Osteocyte (in vitro differentiated cells): ENCODE data around the gene MYEOV. TPM values are rescaled to one million over a fixed set of nuclear protein-coding genes. Genes with fewer than 3 reads are reported as not detected.

Source experiments
- DNase-seq: peaks from one replicate; pipeline ENCODE4 v3.0.0; 2021; ENCODE audit warnings: mixed read lengths; ENCODE audit not compliant: unreplicated experiment; ENCODE audit errors: extremely low spot score
- H3K27ac Mint-ChIP-seq: one replicate; pipeline ENCODE4 v1.8.0; 2021; ENCODE audit warnings: mild to moderate bottlenecking, mixed read lengths; ENCODE audit not compliant: unreplicated experiment
- H3K27me3 Mint-ChIP-seq: one replicate; pipeline ENCODE4 v1.8.0; 2021; ENCODE audit warnings: mixed read lengths; ENCODE audit not compliant: unreplicated experiment
- H3K36me3 Mint-ChIP-seq: one replicate; pipeline ENCODE4 v1.8.0; 2021; ENCODE audit warnings: mixed read lengths; ENCODE audit not compliant: unreplicated experiment
- H3K4me1 Mint-ChIP-seq: one replicate; pipeline ENCODE4 v1.8.0; 2021; ENCODE audit warnings: mixed read lengths; ENCODE audit not compliant: unreplicated experiment
- H3K4me3 Mint-ChIP-seq: one replicate; pipeline ENCODE4 v1.8.0; 2021; ENCODE audit warnings: mild to moderate bottlenecking, moderate library complexity, mixed read lengths; ENCODE audit not compliant: unreplicated experiment
- H3K9me3 Mint-ChIP-seq: one replicate; pipeline ENCODE4 v1.8.0; 2021; ENCODE audit warnings: mixed read lengths; ENCODE audit not compliant: unreplicated experiment
- total RNA-seq: library from RNA; stranded (reverse); gene quantifications from 2 replicates; pipeline ENCODE4 v1.2.1, GENCODE V29; 2021
- TF ChIP-seq, protein P1 (sequence below): fragments of 200-600 bp; sonication (generic); IDR thresholded peaks from 2 replicates; pipeline ENCODE4 v1.5.0; 2021; ENCODE audit warnings: antibody characterized with exemption, mild to moderate bottlenecking, moderate library complexity

The MYEOV gene
- total RNA-seq, 1 donor from 2014 or later: 1.8 TPM

DNA sequence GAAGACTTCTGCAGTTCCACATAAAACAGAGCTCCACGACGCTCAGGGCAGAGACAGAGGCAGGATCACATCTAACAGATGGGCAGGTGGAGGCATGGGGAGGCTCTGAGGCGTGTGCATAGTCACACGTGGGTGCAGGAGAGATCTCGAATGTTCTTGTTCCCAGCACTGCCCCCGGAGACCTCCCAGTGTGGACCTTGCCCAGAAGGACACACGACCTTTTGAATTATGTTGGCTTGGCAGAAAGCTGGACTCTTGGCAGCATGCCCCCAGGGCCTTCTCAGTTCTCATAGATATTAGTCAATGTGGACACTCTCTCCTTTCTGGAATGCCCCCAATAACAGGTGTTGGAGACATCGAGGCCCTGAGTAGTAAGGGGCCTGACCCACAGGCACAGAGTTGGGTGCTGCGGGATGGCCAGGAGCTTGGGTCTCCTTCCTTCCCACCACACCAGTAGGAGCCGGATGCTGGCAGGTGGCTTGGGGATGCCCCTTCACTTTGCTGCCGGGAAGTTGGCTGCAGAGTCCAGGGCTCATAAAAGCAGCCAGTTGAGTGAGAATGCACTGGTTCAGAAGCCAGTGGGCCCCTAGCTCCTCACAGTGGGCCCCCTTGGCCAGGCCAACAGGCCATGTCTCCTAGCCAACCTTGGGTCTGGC is 12.1 kb downstream of the MYEOV start:
- no peak overlapping the region for H3K4me3 Mint-ChIP-seq
- no peaks in the 10 kb centered on the region for H3K27me3 Mint-ChIP-seq
- DNase-seq: no peak
- peaks cover 39% of the 10 kb centered on the region for H3K4me1 Mint-ChIP-seq
- H3K36me3 Mint-ChIP-seq: no peaks in the 10 kb centered on the region
- H3K27ac Mint-ChIP-seq: no peak overlapping the region
- no peaks in the 10 kb centered on the region for H3K9me3 Mint-ChIP-seq
- TF ChIP-seq, protein P1, sequence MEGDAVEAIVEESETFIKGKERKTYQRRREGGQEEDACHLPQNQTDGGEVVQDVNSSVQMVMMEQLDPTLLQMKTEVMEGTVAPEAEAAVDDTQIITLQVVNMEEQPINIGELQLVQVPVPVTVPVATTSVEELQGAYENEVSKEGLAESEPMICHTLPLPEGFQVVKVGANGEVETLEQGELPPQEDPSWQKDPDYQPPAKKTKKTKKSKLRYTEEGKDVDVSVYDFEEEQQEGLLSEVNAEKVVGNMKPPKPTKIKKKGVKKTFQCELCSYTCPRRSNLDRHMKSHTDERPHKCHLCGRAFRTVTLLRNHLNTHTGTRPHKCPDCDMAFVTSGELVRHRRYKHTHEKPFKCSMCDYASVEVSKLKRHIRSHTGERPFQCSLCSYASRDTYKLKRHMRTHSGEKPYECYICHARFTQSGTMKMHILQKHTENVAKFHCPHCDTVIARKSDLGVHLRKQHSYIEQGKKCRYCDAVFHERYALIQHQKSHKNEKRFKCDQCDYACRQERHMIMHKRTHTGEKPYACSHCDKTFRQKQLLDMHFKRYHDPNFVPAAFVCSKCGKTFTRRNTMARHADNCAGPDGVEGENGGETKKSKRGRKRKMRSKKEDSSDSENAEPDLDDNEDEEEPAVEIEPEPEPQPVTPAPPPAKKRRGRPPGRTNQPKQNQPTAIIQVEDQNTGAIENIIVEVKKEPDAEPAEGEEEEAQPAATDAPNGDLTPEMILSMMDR: no peak

DNA sequence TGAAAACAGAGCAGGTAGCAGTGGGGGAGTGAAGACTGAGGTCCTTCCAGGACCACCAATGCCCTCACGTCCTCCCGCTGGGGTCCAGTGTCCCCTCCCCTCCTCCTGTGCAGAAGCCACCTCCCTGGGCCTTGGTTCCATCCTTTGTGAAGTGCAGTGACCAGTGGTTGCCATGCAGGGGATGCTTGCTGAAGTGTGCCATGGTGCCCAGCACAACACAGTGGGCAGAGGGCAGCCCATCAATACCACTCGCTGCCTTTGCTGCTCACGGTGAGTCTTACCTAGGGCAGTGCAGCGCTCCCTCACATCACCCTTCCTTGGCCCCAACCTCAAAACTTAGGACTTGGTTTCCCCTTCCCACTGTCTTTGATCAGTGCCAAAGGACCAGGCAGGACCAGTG is 12.9 kb downstream of the MYEOV start:
- no peaks in the 10 kb centered on the region for H3K27me3 Mint-ChIP-seq
- no peak overlapping the region for H3K27ac Mint-ChIP-seq
- H3K4me3 Mint-ChIP-seq: no peak overlapping the region
- no peaks in the 10 kb centered on the region for H3K36me3 Mint-ChIP-seq
- no peaks in the 10 kb centered on the region for H3K9me3 Mint-ChIP-seq
- no peak for DNase-seq
- H3K4me1 Mint-ChIP-seq: peaks cover 39% of the 10 kb centered on the region
- TF ChIP-seq, protein P1: no peak

DNA sequence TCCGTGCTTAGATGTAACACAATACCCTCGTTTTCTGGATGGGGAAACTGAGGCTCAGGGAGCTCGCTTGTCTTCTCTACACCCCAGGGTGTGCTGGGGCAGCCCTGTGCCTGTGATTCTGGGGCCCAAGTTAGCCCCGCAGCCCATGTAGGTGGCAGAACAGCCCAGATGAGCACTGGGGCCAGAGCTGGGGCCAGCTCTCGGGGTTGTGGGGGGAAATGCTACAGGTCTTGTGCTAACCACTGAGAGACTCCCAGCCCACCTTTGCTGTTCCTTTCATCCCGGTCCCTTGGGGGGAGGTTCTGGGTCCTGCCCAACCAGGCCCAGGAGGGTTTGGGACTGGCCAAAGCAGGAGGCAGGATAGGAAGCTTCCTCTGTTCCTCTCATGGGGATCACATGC is 13.5 kb downstream of the MYEOV start:
- H3K27me3 Mint-ChIP-seq: no peaks in the 10 kb centered on the region
- TF ChIP-seq, protein P1: no peak
- no peaks in the 10 kb centered on the region for H3K9me3 Mint-ChIP-seq

DNA sequence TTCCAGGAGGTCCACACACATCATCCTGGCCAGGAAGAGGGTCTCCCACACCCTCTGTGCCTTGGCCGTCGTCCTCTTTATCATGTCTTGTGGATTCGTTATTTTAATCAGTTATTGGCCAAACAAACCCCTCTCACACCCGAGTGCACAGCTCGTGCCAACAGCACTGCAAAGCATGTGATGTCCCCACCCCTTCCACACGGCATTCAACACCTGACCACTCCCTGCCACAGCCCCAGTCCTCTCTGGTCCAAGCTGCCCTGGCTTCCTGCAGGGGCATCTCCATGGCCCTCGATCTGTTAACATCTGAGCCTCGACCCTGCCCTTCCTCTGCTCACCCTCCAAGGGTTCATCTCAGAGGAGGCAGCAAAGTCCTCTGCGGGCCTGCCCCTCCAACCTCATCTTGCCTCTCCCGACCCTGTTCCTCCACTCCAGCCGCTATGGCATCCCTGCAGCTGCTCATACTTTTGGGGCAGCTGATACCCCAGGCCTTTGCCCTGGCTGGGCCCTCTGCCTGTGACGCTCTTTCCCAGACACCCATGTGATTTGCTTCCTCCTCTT is 14.0 kb downstream of the MYEOV start:
- peaks cover 32% of the 10 kb centered on the region for H3K4me1 Mint-ChIP-seq
- TF ChIP-seq, protein P1: no peak
- H3K4me3 Mint-ChIP-seq: no peak overlapping the region
- H3K27me3 Mint-ChIP-seq: no peaks in the 10 kb centered on the region
- no peak overlapping the region for H3K27ac Mint-ChIP-seq
- no peaks in the 10 kb centered on the region for H3K36me3 Mint-ChIP-seq
- DNase-seq: no peak
- H3K9me3 Mint-ChIP-seq: no peaks in the 10 kb centered on the region

More for the DNA sequence above, 13.5 kb downstream of the MYEOV start:
- no peak overlapping the region for H3K4me3 Mint-ChIP-seq
- no peak for DNase-seq
- H3K4me1 Mint-ChIP-seq: peaks cover 36% of the 10 kb centered on the region
- H3K27ac Mint-ChIP-seq: no peak overlapping the region
- H3K36me3 Mint-ChIP-seq: no peaks in the 10 kb centered on the region

DNA sequence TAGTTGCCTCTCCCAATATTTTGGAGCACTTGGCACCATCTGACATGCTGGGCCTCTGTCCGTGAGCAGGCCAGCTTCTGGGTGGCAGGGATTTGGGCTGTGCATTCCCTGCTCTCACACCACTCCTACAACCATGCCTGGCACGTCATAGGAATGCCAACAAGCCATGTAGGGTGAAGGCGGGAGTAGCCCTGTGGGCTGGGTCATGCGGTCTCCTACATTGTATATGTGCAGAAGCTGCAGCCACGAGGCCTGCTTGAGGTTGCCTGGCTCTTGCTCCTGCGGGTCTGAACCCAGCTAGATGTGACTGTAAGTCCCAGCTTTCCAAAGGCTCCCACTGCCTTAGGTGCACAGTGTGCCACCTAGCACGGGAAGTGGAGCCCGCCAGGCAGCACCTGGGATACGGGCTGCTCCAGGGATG is 14.5 kb downstream of the MYEOV start:
- no peak overlapping the region for H3K27ac Mint-ChIP-seq
- H3K4me3 Mint-ChIP-seq: no peak overlapping the region
- peaks cover 29% of the 10 kb centered on the region for H3K4me1 Mint-ChIP-seq
- H3K27me3 Mint-ChIP-seq: no peaks in the 10 kb centered on the region
- TF ChIP-seq, protein P1: no peak
- no peaks in the 10 kb centered on the region for H3K9me3 Mint-ChIP-seq
- no peaks in the 10 kb centered on the region for H3K36me3 Mint-ChIP-seq
- DNase-seq: no peak
